Stimulated activated CD4-positive, alpha-beta T cell treated with anti-CD3 and anti-CD28 coated beads, Interleukin-1b, Interleukin-23, amount 100 ng/mL, for 1 hour (primary cell): ENCODE results near the gene AUTS2.

ENCODE experiments used
- DNase-seq, 2 donors: peaks; one replicate each; pipeline ENCODE4 v3.0.0-alpha.2; 2020; ENCODE audit warnings: low read depth in 2 of 2

AUTS2 gene

GRCh38 chr7:69889976-69890351 is 291.7 kb downstream of the AUTS2 start:
- DNase-seq = no peak

- no peak for DNase-seq
Observed at GRCh38 chr7:69892790-69893189, 294.5 kb downstream of the AUTS2 start.

DNA sequence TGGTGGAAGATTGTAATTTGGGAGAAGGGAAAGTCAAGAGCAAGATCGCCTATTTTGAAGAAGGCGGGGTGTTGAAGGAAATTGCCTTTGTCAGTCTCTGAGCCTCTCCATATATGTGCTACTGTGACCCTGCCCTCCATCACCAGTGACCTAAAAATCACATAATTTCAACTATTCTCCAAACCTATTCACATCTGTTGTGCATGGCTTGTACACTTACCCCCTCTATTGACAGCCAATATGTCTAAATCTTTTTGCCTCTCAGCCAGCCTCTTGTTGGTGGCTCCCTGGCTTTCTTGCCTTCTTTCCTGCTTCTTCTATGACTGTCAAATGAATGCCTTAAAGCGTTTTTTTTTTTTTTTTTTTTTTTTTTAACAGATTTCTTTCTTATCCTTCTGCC is 295.6 kb downstream of the AUTS2 start:
- no peak for DNase-seq

DNA sequence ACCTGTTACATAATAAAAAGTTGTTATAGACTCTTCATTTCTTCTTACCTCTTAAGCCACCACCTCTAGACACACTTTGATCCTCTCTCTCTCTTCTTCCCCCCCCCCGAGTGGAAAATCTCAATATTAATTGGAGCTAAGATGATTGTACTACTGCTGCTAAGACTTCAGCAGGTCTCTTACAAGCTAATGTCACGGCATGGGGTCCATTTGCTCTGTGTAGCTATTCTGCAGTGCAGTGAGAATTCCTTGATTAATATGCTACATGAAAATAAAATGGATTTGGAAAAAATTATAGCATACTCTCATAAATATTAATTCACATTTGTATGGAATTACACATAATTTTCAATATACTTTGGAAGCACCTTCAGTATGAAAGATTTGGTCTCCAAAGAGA is 297.2 kb downstream of the AUTS2 start:
- no peak for DNase-seq

DNA sequence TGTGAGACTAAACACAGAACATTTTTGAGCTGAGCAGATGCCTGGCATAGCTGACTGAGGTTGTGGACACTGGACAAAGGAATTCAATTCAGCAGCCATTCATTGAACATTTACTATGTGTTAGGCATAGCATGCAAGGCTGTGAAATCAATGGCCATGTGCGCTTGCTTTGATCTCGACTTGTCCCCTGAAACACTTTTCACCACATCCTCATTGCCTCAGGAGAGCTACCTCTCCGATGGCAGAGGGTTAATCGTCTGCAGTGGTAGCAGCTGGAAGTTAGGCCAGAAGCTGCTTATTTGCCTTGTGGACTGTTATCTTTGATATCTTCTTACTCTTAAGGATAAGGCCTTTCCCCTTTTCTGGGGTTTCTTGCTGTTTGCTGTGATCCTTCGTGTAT is 297.8 kb downstream of the AUTS2 start:
- DNase-seq = no peak

GRCh38 chr7:69898189-69898588 is 299.9 kb downstream of the AUTS2 start:
- DNase-seq = no peak

DNA sequence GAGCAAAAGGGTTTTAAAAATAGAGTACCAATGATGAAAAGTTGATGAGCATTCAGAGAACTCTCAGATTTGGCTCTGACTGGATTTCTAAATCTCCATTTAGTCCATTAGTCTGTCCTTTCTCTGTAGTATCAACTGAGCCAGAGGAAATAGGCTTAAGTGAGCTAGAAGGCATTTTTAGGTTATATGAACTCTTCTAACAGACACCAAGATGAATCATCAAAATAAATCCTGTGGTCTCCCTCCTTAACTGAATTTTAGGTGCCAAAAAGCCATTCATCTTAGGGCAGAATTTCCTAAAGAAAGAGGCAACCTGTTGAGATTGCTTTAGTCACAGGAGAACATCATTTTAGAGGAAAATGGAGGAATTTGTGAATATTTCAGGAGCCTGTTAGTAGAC is 305.1 kb downstream of the AUTS2 start:
- no peak for DNase-seq

DNA sequence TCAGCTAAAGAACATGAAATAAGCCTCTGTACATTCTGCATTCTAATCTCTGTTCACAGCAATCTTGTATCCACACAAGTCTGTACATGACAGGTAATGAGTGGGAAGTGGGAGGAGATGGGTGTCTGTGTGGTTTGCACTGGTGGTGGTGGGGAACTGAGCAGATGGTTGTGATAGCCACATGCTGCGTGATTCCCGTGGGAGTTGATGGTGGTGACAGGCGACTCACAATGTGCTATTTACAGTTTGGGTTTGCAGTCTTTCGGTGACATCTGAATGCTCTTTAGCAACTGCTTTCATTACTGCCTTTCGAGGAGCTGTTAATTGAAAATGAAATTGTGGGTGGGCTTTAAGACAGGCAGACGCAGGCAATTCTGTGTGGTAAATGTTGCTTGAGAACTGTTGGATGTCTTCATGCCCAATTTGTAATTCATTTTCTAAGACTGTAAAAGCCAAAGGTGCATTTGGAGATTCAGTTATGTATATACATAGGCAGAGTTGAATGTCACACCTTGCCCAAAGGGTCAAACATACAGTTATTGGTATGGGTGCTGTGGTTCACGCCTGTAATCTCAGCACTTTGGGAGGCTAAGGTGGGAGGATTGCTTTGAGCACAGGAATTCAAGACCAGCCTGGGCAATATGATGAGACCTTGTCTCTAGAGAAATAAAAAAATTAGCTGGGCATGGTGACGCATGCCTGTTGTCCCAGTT is 308.2 kb downstream of the AUTS2 start:
- DNase-seq = no peak

DNA sequence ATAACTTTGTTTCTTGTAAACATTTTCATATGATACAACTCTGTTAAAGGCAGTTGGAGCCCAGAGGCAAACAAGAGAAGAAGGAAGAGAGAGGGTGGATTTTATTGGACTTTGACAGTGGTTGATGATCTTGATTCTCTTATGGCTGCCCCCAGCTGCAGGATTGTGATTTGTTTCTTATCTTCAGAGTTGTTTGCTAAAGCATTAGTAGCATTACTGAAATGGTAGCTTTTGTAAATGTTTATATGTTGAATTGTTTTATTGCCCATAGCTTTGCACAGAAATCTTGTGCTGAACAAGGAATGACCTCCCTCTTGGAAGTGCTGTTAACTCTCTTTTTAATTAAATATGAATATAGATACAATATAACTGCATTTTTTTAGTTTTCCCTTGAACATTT is 309.4 kb downstream of the AUTS2 start:
- no peak for DNase-seq

- DNase-seq = no peak
Observed at GRCh38 chr7:69908454-69908853, 310.2 kb downstream of the AUTS2 start.

DNA sequence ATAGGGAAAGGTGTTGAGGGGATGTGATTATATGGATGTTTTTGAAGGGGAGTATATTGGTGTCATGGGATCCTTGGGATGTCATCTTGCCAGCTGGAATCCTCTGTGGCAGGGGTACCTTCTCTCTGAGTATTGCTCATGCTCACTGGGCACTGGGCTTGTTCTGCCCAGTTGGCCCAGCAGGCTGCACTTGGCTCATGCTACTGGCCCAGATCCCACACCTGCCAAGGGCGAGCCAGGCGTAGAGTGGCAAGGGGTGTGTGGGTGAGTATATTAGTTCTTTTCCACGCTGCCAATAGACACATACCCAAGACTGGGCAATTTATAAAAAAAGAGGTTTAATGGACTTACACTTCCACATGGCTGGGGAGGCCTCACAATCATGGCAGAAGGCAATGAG is 311.9 kb downstream of the AUTS2 start:
- no peak for DNase-seq

DNA sequence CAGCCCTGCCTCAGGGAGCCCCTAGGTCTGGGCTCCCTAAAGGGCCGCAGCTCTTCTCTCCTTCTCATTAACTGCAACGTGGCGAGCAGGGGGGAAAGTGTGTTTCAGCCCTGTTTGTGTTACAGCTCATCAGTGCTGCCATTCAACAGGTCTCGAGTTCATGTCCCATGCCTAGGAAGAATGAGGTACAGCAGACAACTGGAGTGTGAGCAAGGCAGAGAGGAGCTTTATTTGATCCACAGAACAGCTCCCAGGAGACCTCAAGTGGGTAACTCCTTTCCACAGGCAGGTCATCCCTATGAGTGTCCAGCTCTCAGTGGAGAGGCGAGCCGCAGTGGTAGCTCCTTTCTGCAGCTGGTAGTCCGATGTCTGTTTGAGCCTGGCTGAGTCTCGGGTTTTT is 313.1 kb downstream of the AUTS2 start:
- no peak for DNase-seq

DNA sequence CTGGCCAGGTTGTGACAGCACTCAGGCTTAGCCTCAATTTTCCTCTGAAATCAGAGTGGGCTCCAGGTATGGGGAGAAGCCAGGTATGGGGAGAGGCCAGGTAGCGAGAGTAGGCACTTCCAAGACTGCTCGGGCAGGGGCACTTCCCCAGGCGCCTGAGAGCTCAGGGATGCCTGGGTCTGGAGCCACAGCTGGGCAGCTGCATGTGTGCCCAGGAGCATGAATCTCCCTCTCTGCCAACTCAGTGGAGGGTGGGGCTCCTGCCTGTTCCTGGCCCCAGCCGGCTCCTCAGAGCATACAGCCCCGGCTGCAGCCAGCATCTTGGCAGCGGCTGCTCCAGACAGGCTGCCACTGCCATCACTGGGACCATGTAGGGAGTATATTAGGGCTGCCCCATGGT is 313.9 kb downstream of the AUTS2 start:
- DNase-seq = no peak

DNA sequence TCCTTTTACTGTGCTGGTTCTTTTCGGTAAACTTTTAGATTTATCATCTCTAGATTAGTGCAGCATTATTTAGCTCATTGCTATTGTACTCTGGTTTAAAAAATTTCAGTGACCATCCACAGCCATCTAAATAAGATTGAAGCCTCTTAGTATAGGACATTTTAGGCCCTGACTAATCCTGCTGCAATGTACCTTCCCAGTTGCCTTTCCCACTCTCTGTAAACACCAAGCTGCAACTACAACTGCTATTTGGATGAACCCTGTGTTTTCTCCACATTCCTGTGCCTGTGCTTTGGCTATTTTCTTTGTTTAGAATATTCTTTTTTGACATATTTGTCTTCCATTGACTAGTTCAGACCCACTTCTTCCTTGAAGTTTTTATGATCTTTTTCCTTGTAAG is 314.6 kb downstream of the AUTS2 start:
- no peak for DNase-seq

- DNase-seq = no peak
Observed at GRCh38 chr7:69919426-69920111, 321.3 kb downstream of the AUTS2 start.

DNA sequence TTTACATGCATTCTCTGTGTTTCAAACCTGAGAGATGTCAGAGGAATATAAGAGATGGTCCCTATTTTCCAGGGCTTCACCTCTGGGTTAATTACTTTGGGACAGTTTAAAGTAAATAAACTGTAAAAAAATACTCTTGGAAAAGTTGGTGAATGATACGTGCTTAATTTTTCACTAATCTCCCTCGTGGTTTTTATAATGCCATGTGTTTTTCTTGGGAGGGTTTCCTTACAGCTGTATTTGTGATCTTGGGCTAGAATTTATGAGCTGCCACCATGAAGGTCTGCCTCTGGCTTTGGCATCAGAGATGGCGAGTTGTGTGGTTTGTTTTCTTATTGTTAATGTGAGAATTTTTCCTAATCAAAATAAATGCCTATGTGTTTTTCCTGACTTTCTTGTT is 322.5 kb downstream of the AUTS2 start:
- DNase-seq = no peak

DNA sequence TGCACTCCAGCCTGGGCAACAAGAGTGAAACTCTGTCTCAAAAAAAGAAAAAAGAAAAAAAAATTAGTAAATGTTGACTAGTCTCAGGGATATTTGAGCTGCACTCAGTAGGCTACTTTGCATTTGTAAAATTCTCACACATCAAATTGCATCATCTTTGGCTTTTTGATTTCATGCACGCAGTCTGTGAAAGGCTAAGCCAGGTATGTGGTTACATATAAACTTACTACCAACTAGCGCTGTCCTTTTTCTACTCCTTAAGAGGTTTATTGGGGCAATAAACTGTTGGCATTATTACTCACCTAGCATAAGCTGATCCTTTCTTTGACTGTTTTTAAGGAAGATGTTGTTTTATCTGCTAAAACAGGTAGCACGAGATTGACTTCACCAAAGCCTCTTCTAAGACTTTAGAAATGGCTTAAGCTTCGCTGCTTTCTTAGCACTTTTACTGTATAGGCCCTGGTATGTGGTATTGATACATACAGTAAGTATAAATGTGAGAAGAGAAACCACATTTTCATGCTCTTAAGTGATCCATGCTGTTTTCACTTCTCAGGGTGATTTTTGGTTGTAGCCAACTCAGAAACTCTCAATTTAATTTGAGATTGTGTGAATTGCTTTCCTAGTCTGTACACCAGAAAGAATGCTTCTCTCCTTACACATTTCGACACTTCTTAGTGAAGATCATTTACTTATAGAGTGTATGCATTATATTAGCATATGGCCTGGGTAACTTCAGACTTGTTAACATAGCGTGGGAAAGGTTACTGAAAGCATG is 323.9 kb downstream of the AUTS2 start:
- DNase-seq = no peak

DNA sequence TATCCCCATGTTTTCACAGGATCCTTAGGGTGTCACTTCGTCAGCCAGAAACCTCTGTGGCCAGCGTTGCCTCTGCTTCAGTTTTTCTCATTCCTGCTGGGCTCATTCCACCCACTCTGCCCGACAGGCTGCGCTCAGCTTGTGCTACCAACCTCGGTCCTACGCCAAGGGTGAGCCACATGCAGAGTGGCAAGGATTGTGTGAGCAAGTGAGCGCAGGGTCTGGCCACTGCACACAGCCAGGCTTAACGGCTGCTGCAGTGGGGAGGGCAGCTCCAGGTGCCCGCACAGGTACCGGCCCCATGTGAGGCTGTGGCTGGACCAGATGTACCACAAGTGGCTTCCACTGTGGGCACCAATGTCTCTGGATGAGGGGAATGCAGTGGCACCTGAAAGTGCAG is 329.2 kb downstream of the AUTS2 start:
- DNase-seq = no peak

- DNase-seq = no peak
Observed at GRCh38 chr7:69928621-69929020, 330.3 kb downstream of the AUTS2 start.

DNA sequence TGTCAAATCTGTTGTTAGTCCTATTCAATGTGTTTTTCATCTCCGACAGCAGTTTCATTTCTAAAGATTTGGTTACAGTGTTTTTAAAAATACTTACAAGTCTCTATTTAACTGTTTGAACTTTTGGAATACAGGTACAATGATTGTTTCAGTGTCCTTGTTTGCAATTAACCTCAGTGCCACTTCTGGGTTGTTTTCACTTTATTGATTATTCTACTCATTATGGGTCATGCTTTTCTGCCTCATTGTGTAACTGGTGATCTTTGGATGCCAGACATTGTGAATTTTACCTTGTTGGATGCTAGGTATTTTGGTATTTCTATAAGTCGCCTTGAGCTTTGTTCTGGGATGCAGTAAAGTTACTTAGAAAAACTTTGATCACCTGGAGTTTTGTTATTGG is 331.3 kb downstream of the AUTS2 start:
- no peak for DNase-seq

DNA sequence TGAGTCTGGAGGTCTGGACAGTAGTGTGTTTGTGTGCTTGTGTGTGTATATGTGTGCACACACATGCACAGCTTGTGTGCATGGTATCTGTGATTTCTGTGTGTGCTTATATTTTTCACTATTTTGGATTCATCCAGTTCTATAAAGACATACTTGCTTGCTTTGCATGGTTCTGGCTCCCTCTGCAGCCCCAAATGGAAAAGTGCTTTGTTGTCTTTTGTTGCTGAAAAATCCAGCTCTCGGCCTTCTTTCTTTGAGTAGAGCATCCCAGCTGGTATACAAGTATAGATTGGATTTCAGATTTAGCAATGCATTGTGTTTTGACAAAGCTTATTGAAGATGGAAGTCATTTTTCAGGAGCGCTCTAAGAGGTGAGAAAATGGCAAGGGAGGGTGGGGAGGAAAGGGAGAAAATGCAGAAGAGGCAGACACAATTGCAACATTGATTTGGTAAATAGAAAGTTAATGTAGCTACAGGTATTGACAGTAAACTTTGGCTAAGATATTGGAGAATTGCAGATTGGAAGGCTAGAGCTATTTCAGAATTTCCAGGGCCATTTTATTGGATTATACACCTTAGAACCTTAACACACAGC is 333.9 kb downstream of the AUTS2 start:
- no peak for DNase-seq

DNA sequence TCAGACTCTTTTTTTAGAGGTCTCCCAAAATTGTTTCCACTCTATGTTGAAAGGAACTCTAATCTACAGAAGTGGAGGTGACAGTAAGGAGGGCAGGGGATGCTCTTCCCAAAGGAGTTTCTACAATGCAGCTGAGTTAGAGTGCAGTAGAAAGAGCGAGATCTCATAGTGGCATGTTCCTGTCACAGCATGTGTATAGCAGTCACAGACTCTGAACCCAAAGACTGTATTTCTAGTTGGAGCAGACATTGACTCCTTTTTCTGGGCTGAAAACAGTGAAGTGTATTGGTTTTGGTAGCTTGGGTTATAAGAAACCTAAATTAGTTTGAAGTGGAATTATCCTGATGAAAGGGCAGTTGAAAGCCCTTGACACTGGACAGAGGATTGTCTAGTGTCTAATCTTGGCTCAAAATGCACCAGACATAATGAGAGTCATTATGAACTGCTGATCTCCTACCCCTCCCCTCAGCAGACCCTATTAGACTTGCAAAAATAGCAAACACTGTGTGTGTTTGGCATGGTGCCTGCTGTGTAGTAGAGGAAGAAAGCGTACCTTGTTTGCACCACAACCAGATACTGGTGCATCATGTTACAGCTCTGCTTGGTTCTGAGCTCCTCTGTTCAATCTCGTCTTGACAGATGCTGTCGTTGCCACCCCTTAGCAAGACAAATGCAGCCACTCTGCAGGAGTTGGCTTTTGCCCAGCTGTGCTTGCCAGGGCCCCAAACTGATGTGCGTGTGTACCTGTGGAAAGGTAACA is 336.0 kb downstream of the AUTS2 start:
- no peak for DNase-seq
